Neural cell (in vitro differentiated cells): Measurements from ENCODE around the gene LPAR1. TPM values are rescaled to one million over a fixed set of nuclear protein-coding genes. Genes with fewer than 3 reads are reported as not detected.

Experiments used
- H2AFZ ChIP-seq: fragments of 200-600, 300-800 bp; sonication (generic), shearing (Covaris generic); 2 replicates; pipeline ENCODE4 v1.6.0; 2014; ENCODE audit warnings: low read depth, mild to moderate bottlenecking, antibody characterized with exemption, low read length, moderate library complexity
- H3F3A ChIP-seq: fragments of 200-600 bp; shearing (Covaris generic); 2 replicates; pipeline ENCODE4 v1.6.1; 2016; ENCODE audit warnings: mild to moderate bottlenecking, moderate library complexity, mixed read lengths, antibody characterized with exemption, low read length; ENCODE audit not compliant: insufficient read depth, poor library complexity, severe bottlenecking
- H3K27ac ChIP-seq: fragments of 200-600, 300-800 bp; sonication (generic), shearing (Covaris generic); 2 replicates; pipeline ENCODE4 v1.5.1; 2014; ENCODE audit warnings: mild to moderate bottlenecking, low read length, moderate library complexity
- H3K27me3 ChIP-seq: fragments of 300-800, 200-600 bp; sonication (generic), shearing (Covaris generic); 2 replicates; pipeline ENCODE4 v1.6.0; 2014; ENCODE audit warnings: mild to moderate bottlenecking, low read depth, low read length, moderate library complexity; ENCODE audit not compliant: insufficient read depth
- H3K36me3 ChIP-seq: fragments of 300-800, 200-600 bp; sonication (generic), shearing (Covaris generic); 2 replicates; pipeline ENCODE4 v1.5.1; 2014; ENCODE audit warnings: mild to moderate bottlenecking, antibody characterized with exemption, low read length, moderate library complexity; ENCODE audit not compliant: insufficient read depth
- H3K4me2 ChIP-seq: fragments of 300-800, 200-600 bp; sonication (generic), shearing (Covaris generic); 2 replicates; pipeline ENCODE4 v1.6.0; 2014; ENCODE audit warnings: mild to moderate bottlenecking, low read length
- H3K4me3 ChIP-seq: fragments of 300-800, 200-600 bp; sonication (generic), shearing (Covaris generic); 2 replicates; pipeline ENCODE4 v1.5.1; 2014; ENCODE audit warnings: mild to moderate bottlenecking, low read length, moderate library complexity
- H3K79me2 ChIP-seq: fragments of 200-600 bp; shearing (Covaris generic); replicated peaks from 2 replicates; pipeline ENCODE4 v1.6.0; 2014; ENCODE audit warnings: mild to moderate bottlenecking, low read length, moderate library complexity; ENCODE audit not compliant: insufficient read depth
- H3K9ac ChIP-seq: fragments of 300-800, 200-600 bp; sonication (generic), shearing (Covaris generic); 2 replicates; pipeline ENCODE4 v1.6.1; 2016; ENCODE audit warnings: mild to moderate bottlenecking, low read length, mixed read lengths
- H3K9me2 ChIP-seq: fragments of 200-600 bp; shearing (Covaris generic); 2 replicates; pipeline ENCODE4 v1.6.1; 2016; ENCODE audit warnings: mild to moderate bottlenecking, low read length, mixed read lengths; ENCODE audit not compliant: insufficient read depth
- H3K9me3 ChIP-seq: fragments of 200-600, 300-800 bp; sonication (generic), shearing (Covaris generic); 2 replicates; pipeline ENCODE4 v1.6.1; 2016; ENCODE audit warnings: mild to moderate bottlenecking, mixed run types, low read length, moderate library complexity, mixed read lengths
- H4K20me1 ChIP-seq: fragments of 200-600 bp; shearing (Covaris generic); 2 replicates; pipeline ENCODE4 v1.6.1; 2016; ENCODE audit warnings: mild to moderate bottlenecking, mixed run types; ENCODE audit not compliant: insufficient read depth
- CTCF ChIP-seq: fragments of 450-650 bp; IDR thresholded peaks from 2 replicates; pipeline ENCODE4 v1.5.1; 2014; ENCODE audit warnings: antibody characterized with exemption, mild to moderate bottlenecking, moderate library complexity; ENCODE audit not compliant: poor library complexity, severe bottlenecking
- EP300 ChIP-seq: fragments of 450-650 bp; conservative IDR thresholded peaks from 2 replicates; pipeline ENCODE4 v1.6.1; 2014; ENCODE audit warnings: antibody characterized with exemption, mild to moderate bottlenecking, moderate library complexity; ENCODE audit not compliant: poor library complexity, severe bottlenecking
- EZH2 ChIP-seq: fragments of 200-600, 300-800 bp; shearing (Covaris generic), sonication (generic); IDR thresholded peaks from 2 replicates; pipeline ENCODE4 v1.6.1; 2014; ENCODE audit warnings: antibody characterized with exemption, low read length, borderline replicate concordance, mild to moderate bottlenecking; ENCODE audit not compliant: insufficient read depth, poor library complexity, severe bottlenecking
- MXI1 ChIP-seq: fragments of 450-650 bp; conservative IDR thresholded peaks from 2 replicates; pipeline ENCODE4 v1.6.1; 2014; ENCODE audit warnings: antibody characterized with exemption, mild to moderate bottlenecking; ENCODE audit not compliant: poor library complexity, severe bottlenecking
- POLR2AphosphoS5 ChIP-seq: IDR thresholded peaks from 2 replicates; pipeline ENCODE4 v1.6.1; 2012
- RAD21 ChIP-seq: fragments of 450-650 bp; conservative IDR thresholded peaks from 2 replicates; pipeline ENCODE4 v1.6.1; 2014; ENCODE audit warnings: antibody characterized with exemption, mild to moderate bottlenecking, moderate library complexity
- REST ChIP-seq: IDR thresholded peaks from 2 replicates; pipeline ENCODE4 v1.6.1; 2012; ENCODE audit warnings: borderline replicate concordance
- SMC3 ChIP-seq: fragments of 450-650 bp; conservative IDR thresholded peaks from 2 replicates; pipeline ENCODE4 v1.6.1; 2014; ENCODE audit warnings: antibody characterized with exemption, mild to moderate bottlenecking, moderate library complexity; ENCODE audit not compliant: poor library complexity
- TAF1 ChIP-seq: IDR thresholded peaks from 2 replicates; pipeline ENCODE4 v1.6.1; 2012; ENCODE audit warnings: low read depth
- polyA plus RNA-seq: library from polyadenylated mRNA; depleted of rRNA; stranded (reverse); fragments of >200 nt; gene quantifications from 2 replicates; pipeline ENCODE4 v1.2.3, GENCODE V29; 2014

LPAR1 gene
- polyA plus RNA-seq, 1 donor from 2014 or later = 0.54 TPM

- Histone ChIP-seq H3K4me2 (no peak overlapping the region), H3K36me3 (no peaks in the 10 kb centered on the region), H3K27me3 (peaks cover 13% of the 10 kb centered on the region), H3K79me2 (no peaks in the 10 kb centered on the region), H3F3A (no peaks in the 10 kb centered on the region), H3K9ac (no peak overlapping the region), H4K20me1 (no peaks in the 10 kb centered on the region), H3K27ac (no peak overlapping the region), H2AFZ (no peak overlapping the region), H3K9me3 (no peaks in the 10 kb centered on the region), H3K9me2 (no peaks in the 10 kb centered on the region), H3K4me3 (no peak overlapping the region)
- TF ChIP-seq REST (no peak), POLR2AphosphoS5 (no peak), SMC3 (no peak), EP300 (no peak), CTCF (no peak), MXI1 (no peak), EZH2 (no peak), TAF1 (no peak), RAD21 (no peak)
Observed at GRCh38 chr9:111030492-111030891, 7.8 kb downstream of the LPAR1 start.

- TF ChIP-seq EZH2 = no peak
- no peak for TF ChIP-seq MXI1
- TF ChIP-seq RAD21 = no peak
- TF ChIP-seq TAF1 = no peak
- TF ChIP-seq POLR2AphosphoS5 = no peak
- TF ChIP-seq REST = no peak
- no peak for TF ChIP-seq CTCF
- TF ChIP-seq SMC3 = no peak
- TF ChIP-seq EP300 = no peak
- no peaks in the 10 kb centered on the region for H3K36me3 ChIP-seq
- no peak overlapping the region for H3K4me2 ChIP-seq
- no peak overlapping the region for H3K9ac ChIP-seq
- no peaks in the 10 kb centered on the region for H3K9me3 ChIP-seq
- peaks cover under 1% of the 10 kb centered on the region for H3K27me3 ChIP-seq
- no peak overlapping the region for H2AFZ ChIP-seq
- no peaks in the 10 kb centered on the region for H3F3A ChIP-seq
- no peak overlapping the region for H3K27ac ChIP-seq
- H3K9me2 ChIP-seq = no peaks in the 10 kb centered on the region
- no peaks in the 10 kb centered on the region for H3K79me2 ChIP-seq
- no peaks in the 10 kb centered on the region for H4K20me1 ChIP-seq
- no peak overlapping the region for H3K4me3 ChIP-seq
Observed at GRCh38 chr9:111029260-111029659, 9.0 kb downstream of the LPAR1 start.
